GM18868 (cell line): ENCODE data around the gene GCSAM.

Source experiments
- ATAC-seq: cut with Tn5 transposase; IDR thresholded peaks from one replicate; pipeline ENCODE4 v1.9.1; 2021; ENCODE audit warnings: mild to moderate bottlenecking, moderate library complexity; ENCODE audit not compliant: unreplicated experiment

The GCSAM gene

DNA sequence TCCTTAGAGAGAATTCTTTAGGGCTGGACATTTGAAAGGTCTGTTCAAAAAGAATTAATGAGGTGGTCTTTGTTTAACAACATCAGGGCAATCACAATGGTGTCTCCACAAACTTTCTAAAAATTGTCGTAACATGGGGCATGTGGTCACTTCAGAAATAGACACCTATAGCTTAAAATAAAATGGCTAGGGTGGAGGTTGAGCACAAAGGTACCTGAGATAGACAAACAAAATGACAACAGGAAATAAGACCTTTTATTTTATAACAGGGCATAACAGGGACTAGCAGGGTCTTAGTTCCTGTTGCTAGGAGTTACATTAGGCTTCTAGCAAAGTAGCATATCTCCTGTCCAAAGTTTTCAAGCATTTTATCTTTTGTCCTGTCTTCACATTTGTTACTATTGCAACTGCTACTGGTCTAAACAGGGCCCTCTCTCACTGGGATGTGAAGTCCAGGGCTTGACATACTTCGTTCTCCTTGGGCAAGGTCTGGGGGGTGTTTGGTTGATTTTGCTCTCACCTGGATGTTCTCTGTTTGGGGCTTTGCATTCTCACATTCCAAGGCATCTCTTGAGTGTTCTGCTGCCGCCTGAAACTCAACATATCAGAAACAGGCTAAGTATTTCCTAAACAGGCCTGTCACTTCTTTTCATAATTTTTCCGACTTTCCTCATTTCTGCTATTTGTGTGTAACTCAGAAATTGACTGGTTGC lies 3.0 kb downstream of the GCSAM start:
- no peak for ATAC-seq

DNA sequence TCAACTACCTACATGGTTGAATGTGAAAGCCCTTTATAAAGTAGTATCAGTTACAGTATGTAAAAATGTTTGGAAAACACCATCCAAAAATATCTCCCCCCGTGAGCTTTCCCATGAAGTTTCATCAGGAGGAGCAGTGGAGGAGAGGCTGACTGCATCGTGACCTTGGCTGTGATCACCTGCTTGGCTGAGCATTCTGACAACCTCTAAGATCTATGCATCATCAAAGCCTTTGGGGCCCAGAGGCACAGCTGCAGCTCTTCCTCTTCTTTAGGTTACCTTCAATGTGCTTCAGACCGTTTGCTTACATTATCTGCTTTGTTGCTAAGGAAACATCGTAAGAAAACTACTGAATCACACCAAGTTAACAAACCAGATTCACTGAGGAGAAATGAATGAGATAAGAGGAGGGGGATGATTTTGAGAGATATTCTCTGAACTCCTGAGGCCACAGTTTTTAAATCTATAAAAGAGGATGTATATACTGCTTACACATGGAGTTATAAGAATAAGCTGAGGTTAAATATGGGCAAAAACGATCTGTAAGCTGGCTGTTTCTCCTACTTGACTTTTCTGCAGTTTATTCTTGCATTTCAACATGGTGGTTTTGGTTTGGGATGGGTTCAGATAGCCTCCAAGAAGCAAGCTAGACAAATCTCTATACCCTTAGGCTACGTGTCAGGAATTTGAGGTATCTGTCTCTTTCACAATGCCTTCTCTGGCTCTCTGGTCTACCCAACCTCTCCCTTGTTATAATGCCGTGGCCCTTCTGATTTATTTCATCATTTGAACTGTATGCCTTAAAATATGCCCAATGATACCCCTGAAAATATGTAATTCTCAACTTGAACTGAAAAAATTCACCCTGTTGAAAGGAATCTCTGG lies 4.0 kb downstream of the GCSAM start:
- peak; percentile 53 for ATAC-seq

DNA sequence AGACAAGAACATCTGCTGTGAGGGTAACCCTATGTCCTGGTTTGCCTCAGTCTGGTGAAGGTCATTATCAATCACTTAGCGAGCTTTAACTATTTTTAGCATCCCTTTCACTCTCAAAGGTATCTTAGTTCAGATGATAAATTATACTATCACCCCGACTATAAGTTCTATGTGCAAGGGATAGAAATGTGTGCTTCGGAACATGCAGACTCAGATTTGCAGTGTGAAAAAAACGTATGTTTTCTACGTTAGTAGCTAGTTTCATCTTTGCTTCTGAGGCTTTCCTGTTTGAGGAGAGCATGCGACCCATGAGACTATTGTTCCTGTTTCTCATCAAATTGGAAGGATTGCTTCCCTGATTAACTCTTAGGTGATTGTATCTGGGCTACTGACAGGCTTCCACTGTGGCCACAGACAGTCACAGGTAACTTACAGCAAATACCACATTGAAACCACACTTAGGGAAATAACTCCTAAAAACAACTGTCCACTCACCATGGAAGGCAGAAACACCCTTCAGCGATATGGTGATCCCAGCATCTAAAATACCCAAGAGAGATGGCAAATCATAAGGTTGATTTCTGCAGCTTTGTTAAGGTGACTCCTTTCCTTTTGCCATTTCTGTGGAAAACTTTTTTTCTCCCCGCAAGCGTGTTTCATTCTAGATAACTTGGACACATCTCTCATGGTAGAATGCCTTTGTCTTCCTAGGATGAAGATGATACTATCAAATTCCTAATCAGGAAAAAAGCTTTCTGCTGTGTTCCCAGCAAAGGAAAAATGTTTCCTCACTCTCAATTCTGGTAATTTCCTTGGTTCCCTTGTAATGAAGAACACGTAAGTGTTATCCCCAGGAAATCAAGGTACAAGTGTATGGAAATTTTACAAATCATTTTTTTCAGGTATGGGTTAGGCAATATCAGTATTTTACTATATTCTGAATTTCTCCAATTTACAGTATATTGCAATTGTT lies 5.2 kb downstream of the GCSAM start:
- no peak for ATAC-seq

DNA sequence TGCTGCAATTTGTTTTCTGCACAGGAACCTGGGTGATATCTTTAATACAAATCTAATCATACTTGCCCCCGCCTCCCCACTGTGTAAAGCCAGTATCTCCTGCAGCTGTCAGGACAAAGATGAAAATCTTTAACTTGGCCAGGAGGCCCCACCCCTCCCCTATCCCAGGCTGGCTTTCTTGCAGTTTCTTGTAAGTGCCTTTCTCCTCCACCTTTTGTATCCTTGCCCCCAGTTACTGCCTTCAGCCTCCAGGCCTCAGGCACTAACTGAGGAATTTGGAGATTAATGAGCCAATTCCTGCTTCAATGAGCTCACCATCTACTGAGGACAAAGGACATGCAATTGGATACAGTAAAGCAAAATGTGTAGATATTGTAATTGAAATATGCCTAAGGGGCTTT lies 6.5 kb downstream of the GCSAM start:
- no peak for ATAC-seq

DNA sequence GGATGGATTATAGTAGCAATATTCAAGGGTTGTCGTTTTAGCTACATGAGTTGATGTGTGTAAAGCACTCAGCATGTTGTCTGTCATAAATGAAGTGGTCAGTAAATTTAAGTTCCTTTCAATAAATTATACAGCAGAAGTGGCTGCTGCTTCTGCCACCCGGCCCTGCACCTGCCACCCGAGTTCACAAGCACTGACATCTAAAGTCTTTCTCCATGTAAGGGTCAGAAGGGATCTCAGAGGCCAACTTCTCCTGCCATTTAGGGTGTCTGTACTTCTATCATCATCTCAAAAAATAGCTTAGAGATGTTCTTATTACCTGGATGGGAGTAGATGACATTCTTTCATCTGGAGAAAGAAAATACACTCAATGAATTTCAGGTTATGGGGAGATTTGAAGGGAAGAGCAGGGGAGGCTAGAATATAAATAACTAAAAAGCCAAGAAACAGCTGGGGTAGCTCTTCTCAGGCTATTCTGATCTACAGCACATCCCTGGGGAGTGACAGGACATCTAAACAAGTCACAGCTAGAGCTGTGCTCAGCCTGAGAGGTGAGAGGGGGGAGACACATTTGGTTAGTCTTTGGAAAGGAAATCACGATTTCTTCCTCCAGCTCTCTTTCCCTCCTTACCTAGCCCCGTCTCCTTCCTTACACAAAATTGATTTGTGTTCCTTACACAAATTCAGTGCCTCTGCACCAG lies 8.0 kb downstream of the GCSAM start:
- no peak for ATAC-seq

DNA sequence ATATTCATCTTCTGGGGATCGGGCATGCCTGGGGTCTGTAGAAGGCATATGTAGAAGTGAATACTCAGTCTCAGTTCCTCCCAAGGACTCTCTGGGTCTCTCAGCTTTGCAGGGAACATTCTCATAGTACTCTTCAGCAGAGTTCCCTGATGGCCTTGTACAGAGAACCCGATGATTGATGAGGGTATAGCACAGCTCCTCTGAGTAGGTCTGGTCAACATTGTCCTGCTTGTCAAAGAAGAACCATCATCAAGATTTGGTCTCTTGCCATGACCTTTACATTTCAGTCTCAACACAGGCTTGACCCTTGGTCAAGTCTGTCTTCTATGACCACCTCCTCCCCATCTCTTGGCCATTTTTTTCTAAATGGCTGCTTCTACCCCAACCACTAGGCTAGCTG lies 9.5 kb downstream of the GCSAM start:
- peak; percentile 64 for ATAC-seq

DNA sequence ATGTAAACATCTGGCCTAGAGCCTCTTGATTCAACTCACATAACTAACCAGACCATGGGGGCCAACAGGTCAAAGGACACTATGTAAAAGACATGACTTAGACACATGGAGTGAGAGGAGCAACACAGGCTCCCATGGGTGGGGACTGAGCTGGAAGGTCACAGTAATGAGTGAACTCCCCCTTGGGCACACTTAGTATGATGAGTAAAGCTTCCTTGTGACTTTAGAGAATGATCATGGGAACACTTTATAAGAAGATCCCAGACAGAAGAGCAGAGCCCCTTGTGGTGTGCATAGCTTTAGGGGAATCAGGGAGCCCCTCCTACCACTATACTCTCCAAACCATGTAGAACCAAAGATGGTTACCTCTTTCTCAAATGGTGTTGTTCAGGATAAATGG lies 10.2 kb downstream of the GCSAM start:
- no peak for ATAC-seq

DNA sequence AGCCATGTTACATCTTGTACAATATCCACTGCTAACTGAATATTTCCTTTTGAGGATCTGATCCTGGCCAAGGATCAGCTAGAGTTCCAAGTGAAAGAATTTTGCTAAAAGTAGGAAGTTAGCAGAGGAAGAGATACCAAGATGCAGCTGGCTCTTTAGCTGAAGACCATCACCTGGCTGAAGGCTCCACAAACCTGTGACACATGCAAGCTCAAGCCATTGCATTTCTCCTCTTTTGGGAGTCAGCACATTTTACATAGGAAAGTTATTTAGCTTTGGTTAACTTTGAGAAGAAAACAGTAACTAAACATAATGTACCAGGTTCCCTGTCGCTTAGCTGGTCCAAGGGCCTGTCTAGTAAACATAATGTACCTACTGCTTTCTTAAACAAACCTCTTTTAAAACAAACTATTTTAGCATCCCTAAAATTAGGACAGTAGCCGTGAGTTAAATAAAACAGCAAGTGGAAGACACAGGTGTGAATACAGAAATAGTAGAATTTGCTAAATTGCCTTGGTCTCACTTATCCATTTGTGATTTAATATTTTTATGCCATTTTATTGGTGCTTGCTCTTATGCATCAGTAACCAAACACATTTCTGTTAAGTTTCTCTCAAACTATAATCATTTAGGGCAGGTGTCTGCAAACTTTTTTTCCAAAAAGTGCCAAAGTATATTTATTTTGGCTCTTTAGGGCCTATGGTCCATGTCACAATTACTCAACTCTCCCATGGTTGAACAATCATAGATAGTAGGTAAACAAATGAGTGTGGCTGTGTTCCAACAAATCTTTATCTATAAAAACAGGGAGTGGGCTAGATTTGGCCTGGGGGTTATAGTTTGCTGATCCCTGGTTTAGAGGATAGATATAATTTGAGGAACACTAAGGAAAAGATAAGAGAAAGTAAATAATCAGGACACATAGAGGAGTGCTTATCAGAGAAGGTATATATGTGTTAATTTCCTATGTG lies 11.2 kb downstream of the GCSAM start:
- no peak for ATAC-seq

DNA sequence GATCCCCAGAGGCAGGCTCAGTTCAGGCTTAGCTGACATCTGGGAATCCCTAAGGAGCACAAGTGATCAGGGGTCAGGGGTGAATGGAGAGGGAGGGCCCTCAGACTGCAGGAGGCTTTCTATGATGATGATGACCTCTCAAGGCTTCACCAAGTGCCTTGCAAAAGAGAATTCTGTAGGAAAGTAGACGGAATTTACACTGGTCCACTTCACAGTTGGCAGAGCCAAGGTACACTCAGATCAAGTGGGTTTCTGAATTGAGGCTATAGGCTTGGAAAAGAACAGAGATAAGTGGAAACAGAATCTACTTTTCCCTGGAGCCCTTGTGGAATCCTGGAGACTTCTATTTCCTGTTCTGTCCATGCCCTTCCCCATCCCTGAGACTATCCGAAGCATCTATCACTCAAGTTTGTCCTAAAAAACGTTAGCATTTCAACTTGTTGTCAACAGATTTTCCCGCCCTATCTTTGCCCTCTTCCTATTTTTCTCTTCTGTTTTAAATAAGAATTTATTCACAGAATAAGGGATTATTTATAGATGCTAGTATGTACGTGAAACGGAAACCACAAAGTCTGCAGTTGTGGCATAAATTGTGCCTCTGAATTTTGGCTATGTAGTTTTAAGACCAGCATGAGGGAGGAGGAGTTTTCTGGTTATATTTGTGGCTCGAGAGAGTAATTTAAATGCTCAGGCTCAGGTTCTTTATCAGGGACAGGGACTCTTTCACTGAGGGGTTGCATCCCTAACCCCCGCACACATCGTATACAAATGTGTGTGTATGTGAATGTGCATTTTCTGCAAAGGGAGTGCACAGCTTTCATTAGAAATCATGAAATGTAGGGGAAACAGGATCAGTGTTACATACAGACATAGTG lies 12.8 kb downstream of the GCSAM start:
- no peak for ATAC-seq

DNA sequence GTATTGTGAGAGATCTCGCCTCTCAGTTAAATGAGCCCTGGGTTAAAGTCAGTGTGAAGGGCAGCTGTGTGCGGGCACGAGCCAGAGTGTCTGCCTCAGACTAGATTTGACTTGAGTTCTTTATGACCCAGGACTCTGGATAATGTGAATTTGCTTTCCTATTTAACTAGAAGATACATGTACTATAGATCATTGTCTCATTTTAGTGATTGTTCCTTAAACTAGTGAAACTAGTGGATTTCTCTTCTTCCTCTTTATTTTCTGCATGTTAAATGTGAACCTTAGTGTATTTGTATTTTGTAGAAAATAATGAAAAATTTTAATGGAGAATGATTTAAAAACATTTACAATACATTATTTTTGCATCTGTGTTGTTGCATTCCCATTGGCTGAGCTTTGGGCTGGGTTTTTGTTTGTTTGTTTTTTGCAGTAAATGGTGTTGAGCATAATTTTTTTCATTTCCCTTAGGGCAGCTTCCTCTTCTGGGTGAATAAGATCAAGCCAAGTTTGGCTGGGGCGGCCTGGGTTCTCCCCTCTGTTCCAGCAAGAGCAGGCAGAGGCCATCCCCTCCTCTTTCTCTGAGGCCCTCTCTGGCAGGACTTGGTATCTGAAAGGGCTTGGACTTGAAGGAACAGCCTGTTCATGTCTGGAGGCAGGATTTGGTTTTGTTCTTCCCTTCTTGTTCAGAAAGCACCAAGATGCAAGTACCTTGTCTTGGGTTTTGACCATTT lies 15.0 kb downstream of the GCSAM start:
- ATAC-seq = peak; percentile 26

DNA sequence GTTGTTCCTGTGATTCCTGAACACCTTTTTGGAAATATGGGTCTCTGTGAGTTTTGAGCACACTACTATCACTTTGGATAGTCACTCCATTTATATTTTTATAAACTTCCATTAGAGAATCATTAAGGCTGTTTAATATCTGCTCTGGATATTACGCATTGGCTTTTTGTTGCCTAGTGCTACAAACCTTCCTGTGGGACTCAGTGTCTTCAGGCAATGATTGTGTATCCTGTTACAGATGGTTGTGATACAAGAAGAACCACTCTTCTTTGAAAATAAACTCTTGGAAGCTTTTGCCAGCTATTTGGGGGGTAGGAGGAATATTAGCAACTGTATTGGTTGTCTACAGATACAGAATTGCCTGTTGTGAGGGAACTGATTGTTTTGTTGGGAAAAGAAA lies 15.6 kb downstream of the GCSAM start:
- ATAC-seq = no peak

DNA sequence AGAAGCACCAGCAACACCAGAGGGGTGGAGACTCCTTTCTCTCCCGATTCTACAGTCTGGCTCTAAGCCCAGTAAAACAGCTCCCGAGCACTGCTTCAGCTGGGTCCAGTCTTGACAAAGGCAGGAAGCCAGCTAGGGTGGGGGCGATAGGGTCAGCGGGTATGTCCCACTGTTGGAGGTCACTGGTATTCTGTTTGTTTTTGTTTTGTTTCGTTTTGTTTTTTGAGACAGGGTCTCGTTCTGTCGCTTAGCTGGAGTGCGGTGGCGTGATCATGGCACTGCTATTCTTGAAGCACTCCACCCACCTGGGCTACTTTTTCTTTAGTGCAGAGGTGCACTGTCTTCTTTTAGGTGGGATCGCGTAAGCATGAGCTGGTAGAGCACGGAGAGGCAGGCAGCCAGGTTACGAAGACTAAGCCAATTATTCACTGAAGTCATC lies 16.3 kb downstream of the GCSAM start:
- ATAC-seq = no peak

DNA sequence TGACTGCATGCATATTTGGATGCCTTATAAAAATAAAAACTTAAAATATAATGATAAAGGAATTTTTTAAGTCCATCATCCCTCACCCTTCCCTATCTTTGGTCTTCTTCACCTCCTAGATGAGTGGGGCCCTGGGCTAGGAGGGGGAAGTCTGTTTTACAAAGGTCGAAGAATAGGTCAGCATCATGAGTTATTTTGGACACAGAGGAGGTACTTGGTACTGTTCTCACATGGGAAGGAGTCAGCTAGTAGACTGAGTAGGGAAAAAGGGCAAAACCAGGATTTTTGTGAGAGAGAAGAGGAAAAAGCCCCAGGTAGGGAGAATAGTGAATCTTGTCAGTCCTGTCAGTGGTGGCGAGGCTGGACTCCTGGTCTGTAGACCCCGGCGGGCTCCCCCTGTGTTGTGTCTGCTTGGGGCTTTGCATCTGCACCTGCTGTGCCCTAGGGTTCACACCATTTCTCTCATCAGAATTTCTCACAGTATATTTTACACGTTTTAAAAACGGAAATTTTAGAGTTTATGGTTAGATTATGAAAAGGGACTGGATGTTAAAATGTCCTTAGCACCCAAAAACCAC lies 17.2 kb downstream of the GCSAM start:
- no peak for ATAC-seq

DNA sequence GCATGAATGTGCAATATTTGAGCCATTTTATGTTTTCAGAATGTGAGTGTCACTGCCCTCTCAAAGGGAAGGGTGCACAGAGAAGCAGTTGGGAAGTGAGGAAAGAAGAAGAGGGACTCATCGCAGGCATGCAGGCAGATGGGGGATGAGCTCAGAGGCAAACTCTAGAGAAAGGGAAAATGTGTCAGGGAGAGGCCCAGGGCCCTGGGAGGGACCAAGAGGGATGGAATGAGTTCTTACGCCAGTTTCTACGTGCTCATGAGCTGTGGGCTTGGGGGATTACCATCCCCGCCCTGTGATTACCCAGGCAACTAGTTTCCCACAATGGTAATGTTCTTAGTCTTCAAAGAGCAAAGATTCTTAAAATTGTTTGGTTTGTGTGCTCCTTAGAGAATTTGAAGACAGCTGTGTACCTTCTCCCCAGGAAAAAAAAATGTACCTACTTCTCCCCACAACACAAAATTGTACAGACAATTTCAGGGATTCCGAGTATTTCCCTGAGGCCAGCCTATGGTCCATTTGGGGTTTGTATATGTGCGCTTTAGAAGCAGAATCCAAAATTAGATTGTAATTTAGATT lies 17.8 kb downstream of the GCSAM start:
- ATAC-seq = peak; percentile 45

DNA sequence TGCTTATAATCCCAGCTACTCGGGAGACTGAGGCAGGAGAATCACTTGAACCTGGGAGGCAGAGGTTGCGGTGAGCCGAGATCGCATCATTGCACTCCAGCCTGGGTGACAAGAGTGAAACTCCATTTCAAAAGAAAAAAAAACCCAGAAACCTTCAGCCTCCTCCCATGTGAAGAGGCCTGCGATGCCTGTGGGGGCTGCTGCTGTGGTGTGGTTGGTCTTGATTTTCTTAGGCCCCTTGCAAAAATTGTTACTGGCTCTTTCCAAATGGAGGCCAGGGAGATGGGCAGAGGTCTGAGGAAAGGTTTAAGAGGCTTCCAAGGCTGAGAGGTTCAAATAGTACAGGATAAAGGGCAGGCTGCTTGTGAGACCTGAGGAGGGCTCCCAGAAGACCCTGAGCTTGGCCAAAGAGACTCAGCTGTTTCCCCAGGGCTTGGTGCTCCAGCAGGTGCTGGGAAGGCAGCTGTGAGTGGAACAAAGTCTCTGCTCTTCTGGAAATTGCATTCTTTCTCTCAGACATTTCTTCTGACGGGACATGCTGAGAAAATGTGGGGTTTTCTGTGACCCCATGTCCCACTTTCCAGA lies 18.4 kb downstream of the GCSAM start:
- peak; percentile 30 for ATAC-seq

DNA sequence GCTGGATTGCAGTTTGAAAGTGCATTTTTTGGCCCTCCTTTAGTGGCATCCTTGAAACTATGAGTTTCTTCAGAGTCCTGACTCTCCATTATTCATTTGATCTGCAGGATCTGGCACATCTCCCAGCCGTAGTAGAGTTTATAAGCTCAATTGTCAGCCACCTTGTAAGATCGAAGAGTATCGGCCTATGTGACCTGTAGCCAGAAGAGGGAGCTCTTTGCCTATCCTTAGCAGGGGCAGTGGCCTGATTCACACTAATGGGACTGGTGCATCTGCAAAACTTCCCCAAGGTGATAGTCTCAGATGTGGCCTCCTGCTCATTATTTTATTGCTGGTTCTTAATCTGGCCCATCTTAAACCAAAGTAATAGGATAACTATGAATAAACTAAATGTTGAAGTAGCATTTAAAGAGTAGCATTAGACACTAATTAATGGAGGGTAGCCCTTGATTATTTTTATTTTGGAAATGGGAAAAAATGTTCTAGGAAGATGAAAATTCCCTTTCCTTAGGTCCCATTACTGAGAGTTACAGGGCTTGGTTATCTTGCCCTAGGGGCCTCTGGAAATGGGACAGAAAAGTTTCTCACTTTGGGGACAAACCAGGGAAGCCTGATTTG lies 21.2 kb downstream of the GCSAM start:
- ATAC-seq = peak; percentile 46
